GM23338 (cell line): ENCODE results near the gene TAF9B. TPM values are rescaled to one million over a fixed set of nuclear protein-coding genes. Genes with fewer than 3 reads are reported as not detected.
A peak's percentile ranks its signal among the peaks of the same experiment; 100 is the strongest.
"Not testable (repeated sequence)": the region's sequence is repeated elsewhere in the genome, so short reads cannot be mapped to it uniquely, and the experiment has no call there.

Source experiments
- ATAC-seq: fragments of 200-7000 bp; cut with Tn5 transposase; 3 replicates; pipeline ENCODE4 v1.9.1; 2020
- DNase-seq: peaks from one replicate; pipeline ENCODE4 v3.0.0-alpha.2; 2015; ENCODE audit warnings: low spot score
- H2AFZ ChIP-seq: fragments of 200-600 bp; sonication (generic); 2 replicates; pipeline ENCODE4 v1.8.0; 2016; ENCODE audit warnings: antibody characterized with exemption, mild to moderate bottlenecking, moderate library complexity
- H3F3A ChIP-seq: fragments of 200-600 bp; sonication (generic); replicated peaks from 2 replicates; pipeline ENCODE4 v1.8.0; 2017; ENCODE audit warnings: antibody characterized with exemption, mixed run types, low read depth
- H3K27ac ChIP-seq: fragments of 200-600 bp; sonication (generic); 2 replicates; pipeline ENCODE4 v1.6.1; 2016; ENCODE audit warnings: low read depth
- H3K27me3 ChIP-seq: fragments of 200-600 bp; sonication (generic); 2 replicates; pipeline ENCODE4 v1.8.0; 2016; ENCODE audit warnings: mild to moderate bottlenecking, mixed run types, moderate library complexity; ENCODE audit not compliant: insufficient read depth
- H3K36me3 ChIP-seq: fragments of 200-600 bp; sonication (generic); 2 replicates; pipeline ENCODE4 v1.8.0; 2016; ENCODE audit warnings: mild to moderate bottlenecking; ENCODE audit not compliant: insufficient read depth
- H3K4me1 ChIP-seq: fragments of 200-600 bp; sonication (generic); 2 replicates; pipeline ENCODE4 v1.8.0; 2016; ENCODE audit warnings: mild to moderate bottlenecking, moderate library complexity; ENCODE audit not compliant: insufficient read depth
- H3K4me2 ChIP-seq: fragments of 200-600 bp; sonication (generic); 2 replicates; pipeline ENCODE4 v1.7.1; 2017; ENCODE audit warnings: mixed run types
- H3K4me3 ChIP-seq: fragments of 200-600 bp; sonication (generic); 2 replicates; pipeline ENCODE4 v1.6.1; 2016; ENCODE audit warnings: mixed run types
- H3K79me2 ChIP-seq: fragments of 200-600 bp; sonication (generic); replicated peaks from 2 replicates; pipeline ENCODE4 v1.8.0; 2017; ENCODE audit warnings: mild to moderate bottlenecking; ENCODE audit not compliant: insufficient read depth
- H3K9me2 ChIP-seq: fragments of 200-600 bp; sonication (generic); 2 replicates; pipeline ENCODE4 v1.8.0; 2017; ENCODE audit not compliant: insufficient read depth
- H4K20me1 ChIP-seq: fragments of 200-600 bp; sonication (generic); replicated peaks from 2 replicates; pipeline ENCODE4 v1.8.0; 2017; ENCODE audit warnings: mild to moderate bottlenecking; ENCODE audit not compliant: insufficient read depth
- H3K27ac Mint-ChIP-seq: 2 replicates; pipeline ENCODE4 v1.8.0; 2020; ENCODE audit warnings: inconsistent platforms, mild to moderate bottlenecking, moderate library complexity, mixed read lengths
- H3K27me3 Mint-ChIP-seq: 3 replicates; pipeline ENCODE4 v1.8.0; 2022; ENCODE audit warnings: low read depth, mild to moderate bottlenecking, moderate library complexity, mixed read lengths, inconsistent platforms; ENCODE audit not compliant: insufficient read depth, poor library complexity
- H3K36me3 Mint-ChIP-seq: 3 replicates; pipeline ENCODE4 v1.8.0; 2021; ENCODE audit warnings: low read depth, mild to moderate bottlenecking, inconsistent platforms, moderate library complexity, mixed read lengths
- H3K4me1 Mint-ChIP-seq: 3 replicates; pipeline ENCODE4 v1.8.0; 2020; ENCODE audit warnings: mild to moderate bottlenecking, inconsistent platforms, mixed read lengths
- H3K4me3 Mint-ChIP-seq: 3 replicates; pipeline ENCODE4 v1.8.0; 2021; ENCODE audit warnings: moderate library complexity, mild to moderate bottlenecking, inconsistent platforms, mixed read lengths
- H3K9me3 Mint-ChIP-seq: 3 replicates; pipeline ENCODE4 v1.8.0; 2020; ENCODE audit warnings: moderate library complexity, mild to moderate bottlenecking, inconsistent platforms, mixed read lengths
- polyA plus RNA-seq: library from polyadenylated mRNA; unstranded; fragments of >200 nt; fragmentation: Nextera tagmentation; extraction: Ambion mirVana; gene quantifications from 2 replicates; pipeline ENCODE4 v1.2.1, GENCODE V29; 2016
- total RNA-seq: library from RNA; depleted of rRNA; stranded (reverse); fragments of >200 nt; shearing (Covaris generic); gene quantifications from 2 replicates; pipeline ENCODE4 v1.2.3, GENCODE V29; 2014; rRNA removed
- TF ChIP-seq, protein P1 (sequence below), 2 experiments: fragments of 200-600 bp in 1 of 2; sonication (generic) in 1 of 2; conservative IDR thresholded peaks; 2 replicates each; pipeline versions ENCODE4 v1.5.1 to v1.6.1; 2016 to 2017; ENCODE audit warnings: antibody characterized with exemption in 2 of 2, low read depth in 2 of 2, mild to moderate bottlenecking in 2 of 2, moderate library complexity in 1 of 2
- TF ChIP-seq, protein P2 (sequence below): IDR thresholded peaks from 2 replicates; pipeline ENCODE4 v1.6.1; 2016; ENCODE audit warnings: antibody characterized with exemption

The TAF9B gene
- total and polyA plus RNA-seq, 2 experiments from 2014 or later: 23.1 to 37.8 TPM

DNA sequence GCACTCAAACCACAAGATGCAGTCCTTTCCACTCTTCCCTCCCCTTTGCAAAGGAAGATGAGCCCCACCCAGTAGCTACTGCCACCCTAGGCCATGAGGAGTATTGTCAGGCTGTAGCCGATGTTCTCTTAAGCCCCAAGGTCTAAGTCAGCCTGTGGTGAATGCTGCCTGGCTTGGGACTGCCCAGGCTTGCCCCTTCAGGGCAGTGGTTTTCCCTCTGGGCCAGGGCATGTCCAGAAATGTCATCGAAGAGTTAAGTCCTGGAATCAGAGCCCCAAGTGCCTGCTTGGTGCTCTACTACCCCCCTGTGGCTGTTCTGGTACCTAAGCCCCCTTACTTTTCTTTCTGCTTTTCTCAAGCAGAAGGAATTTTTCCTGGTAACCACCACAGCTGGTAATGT is 47.2 kb downstream of the TAF9B start:
- no peaks in the 10 kb centered on the region for H3K9me3 Mint-ChIP-seq
- no peaks in the 10 kb centered on the region for H3K36me3 Mint-ChIP-seq
- no peaks in the 10 kb centered on the region for H4K20me1 ChIP-seq
- ATAC-seq (peak; percentile 99), DNase-seq (peak; percentile 70)
- no peaks in the 10 kb centered on the region for H3K9me2 ChIP-seq
- no peaks in the 10 kb centered on the region for H3F3A ChIP-seq
- no peaks in the 10 kb centered on the region for H3K4me1 ChIP-seq
- H3K79me2 ChIP-seq: no peaks in the 10 kb centered on the region
- H3K27ac ChIP-seq: no peak overlapping the region
- peaks cover 9% of the 10 kb centered on the region for H3K4me1 Mint-ChIP-seq
- no peak overlapping the region for H3K4me3 Mint-ChIP-seq
- no peak overlapping the region for H3K27ac Mint-ChIP-seq
- no peaks in the 10 kb centered on the region for H3K27me3 ChIP-seq
- TF ChIP-seq, protein P1, sequence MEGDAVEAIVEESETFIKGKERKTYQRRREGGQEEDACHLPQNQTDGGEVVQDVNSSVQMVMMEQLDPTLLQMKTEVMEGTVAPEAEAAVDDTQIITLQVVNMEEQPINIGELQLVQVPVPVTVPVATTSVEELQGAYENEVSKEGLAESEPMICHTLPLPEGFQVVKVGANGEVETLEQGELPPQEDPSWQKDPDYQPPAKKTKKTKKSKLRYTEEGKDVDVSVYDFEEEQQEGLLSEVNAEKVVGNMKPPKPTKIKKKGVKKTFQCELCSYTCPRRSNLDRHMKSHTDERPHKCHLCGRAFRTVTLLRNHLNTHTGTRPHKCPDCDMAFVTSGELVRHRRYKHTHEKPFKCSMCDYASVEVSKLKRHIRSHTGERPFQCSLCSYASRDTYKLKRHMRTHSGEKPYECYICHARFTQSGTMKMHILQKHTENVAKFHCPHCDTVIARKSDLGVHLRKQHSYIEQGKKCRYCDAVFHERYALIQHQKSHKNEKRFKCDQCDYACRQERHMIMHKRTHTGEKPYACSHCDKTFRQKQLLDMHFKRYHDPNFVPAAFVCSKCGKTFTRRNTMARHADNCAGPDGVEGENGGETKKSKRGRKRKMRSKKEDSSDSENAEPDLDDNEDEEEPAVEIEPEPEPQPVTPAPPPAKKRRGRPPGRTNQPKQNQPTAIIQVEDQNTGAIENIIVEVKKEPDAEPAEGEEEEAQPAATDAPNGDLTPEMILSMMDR (conservative IDR thresholded peaks at IDR 0.05; ENCODE audit: low read depth in 2 of 2): peak; percentile 46 to 63
- TF ChIP-seq, protein P2, sequence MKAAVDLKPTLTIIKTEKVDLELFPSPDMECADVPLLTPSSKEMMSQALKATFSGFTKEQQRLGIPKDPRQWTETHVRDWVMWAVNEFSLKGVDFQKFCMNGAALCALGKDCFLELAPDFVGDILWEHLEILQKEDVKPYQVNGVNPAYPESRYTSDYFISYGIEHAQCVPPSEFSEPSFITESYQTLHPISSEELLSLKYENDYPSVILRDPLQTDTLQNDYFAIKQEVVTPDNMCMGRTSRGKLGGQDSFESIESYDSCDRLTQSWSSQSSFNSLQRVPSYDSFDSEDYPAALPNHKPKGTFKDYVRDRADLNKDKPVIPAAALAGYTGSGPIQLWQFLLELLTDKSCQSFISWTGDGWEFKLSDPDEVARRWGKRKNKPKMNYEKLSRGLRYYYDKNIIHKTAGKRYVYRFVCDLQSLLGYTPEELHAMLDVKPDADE: no peak
- no peaks in the 10 kb centered on the region for H3K36me3 ChIP-seq
- H3K4me2 ChIP-seq: no peak overlapping the region
- H2AFZ ChIP-seq: peak overlapping the region; percentile 59; the same call in 1 of the 2 replicates
- no peaks in the 10 kb centered on the region for H3K27me3 Mint-ChIP-seq
- H3K4me3 ChIP-seq: no peak overlapping the region

DNA sequence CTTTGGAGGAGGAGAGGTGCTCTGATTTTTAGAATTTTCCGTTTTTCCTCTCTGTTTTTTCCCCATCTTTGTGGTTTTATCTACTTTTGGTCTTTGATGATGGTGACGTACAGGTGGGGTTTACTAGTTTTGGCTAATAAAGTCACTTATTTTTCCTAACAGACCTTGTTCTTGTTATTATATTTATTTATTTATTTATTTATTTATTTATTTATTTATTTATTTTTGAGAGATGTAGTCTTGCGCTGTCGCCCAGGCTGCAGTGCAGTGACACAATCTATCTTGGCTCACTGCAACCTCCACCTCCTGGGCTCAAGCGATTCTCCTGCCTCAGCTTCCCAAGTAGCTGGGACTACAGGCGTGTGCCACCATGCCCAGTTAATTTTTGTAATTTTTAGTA is 58.0 kb downstream of the TAF9B start:
- not testable (repeated sequence) for H3K4me3 Mint-ChIP-seq, H4K20me1 ChIP-seq, H3K36me3 Mint-ChIP-seq, H3K27ac ChIP-seq, H3F3A ChIP-seq, H3K4me2 ChIP-seq, DNase-seq, H3K4me1 Mint-ChIP-seq, H3K4me3 ChIP-seq, H3K27me3 Mint-ChIP-seq, H3K36me3 ChIP-seq, H3K9me3 Mint-ChIP-seq, H3K4me1 ChIP-seq, H3K27ac Mint-ChIP-seq, H3K9me2 ChIP-seq, ATAC-seq, H3K79me2 ChIP-seq, H3K27me3 ChIP-seq, H2AFZ ChIP-seq

Other genes starting within 250 kb of the TAF9B start
- gene MAGT1, start 244.2 kb downstream of the TAF9B start, total RNA-seq: 42.2 and 43.7 TPM in 2 replicates
- 22.2 and 23.4 TPM in 2 replicates for gene MAGT1, start 244.2 kb downstream of the TAF9B start, polyA plus RNA-seq
- 411 and 687 TPM in 2 replicates for gene COX7B, start 240.2 kb downstream of the TAF9B start, total RNA-seq
- 1,029 and 1,173 TPM in 2 replicates for gene COX7B, start 240.2 kb downstream of the TAF9B start, polyA plus RNA-seq
- 2.5 and 3.1 TPM in 2 replicates for gene ATP7A, start 229.0 kb downstream of the TAF9B start, total RNA-seq
- 1.5 and 2.2 TPM in 2 replicates for gene ATP7A, start 229.0 kb downstream of the TAF9B start, polyA plus RNA-seq
- 0.35 and 0.52 TPM in 2 replicates for gene PGAM4, start 170.0 kb downstream of the TAF9B start, total RNA-seq
- not detected in 2 replicates for gene PGAM4, start 170.0 kb downstream of the TAF9B start, polyA plus RNA-seq
- 336 and 393 TPM in 2 replicates for gene PGK1, start 35.4 kb downstream of the TAF9B start, total RNA-seq
- 249 and 262 TPM in 2 replicates for gene PGK1, start 35.4 kb downstream of the TAF9B start, polyA plus RNA-seq
- gene CYSLTR1, start 188.0 kb upstream of the TAF9B start, total RNA-seq: not detected in 2 replicates
- not detected in 2 replicates for gene CYSLTR1, start 188.0 kb upstream of the TAF9B start, polyA plus RNA-seq